Astrocyte of the cerebellum (primary cell): ENCODE results near the gene CASP8.
A peak's percentile ranks its signal among the peaks of the same experiment; 100 is the strongest.

Experiments
- DNase-seq: peaks from one replicate; pipeline ENCODE4 v3.0.0-alpha.2; 2011; ENCODE audit warnings: low read depth
- H3K4me3 ChIP-seq: 2 replicates; pipeline ENCODE4 v1.5.1; 2011; ENCODE audit warnings: mild to moderate bottlenecking, low read depth, low read length, moderate library complexity
- CTCF ChIP-seq: IDR thresholded peaks from 2 replicates; pipeline ENCODE4 v1.5.1; 2012; ENCODE audit warnings: low read length, low read depth, moderate library complexity, mild to moderate bottlenecking; ENCODE audit errors: missing control alignments
- in situ Hi-C: cut with HindIII; loops from 2 replicates; pipeline ENCODE4 v1.10.0; 2017; ENCODE audit warnings: low sequenced_read_pairs

CASP8 gene

GRCh38 chr2:201244829-201245228, 15.5 kb upstream of the CASP8 start:
- no peak for DNase-seq
- H3K4me3 ChIP-seq = no peak overlapping the region
- in situ Hi-C loops = no loop called here
- no peak for TF ChIP-seq CTCF

DNA sequence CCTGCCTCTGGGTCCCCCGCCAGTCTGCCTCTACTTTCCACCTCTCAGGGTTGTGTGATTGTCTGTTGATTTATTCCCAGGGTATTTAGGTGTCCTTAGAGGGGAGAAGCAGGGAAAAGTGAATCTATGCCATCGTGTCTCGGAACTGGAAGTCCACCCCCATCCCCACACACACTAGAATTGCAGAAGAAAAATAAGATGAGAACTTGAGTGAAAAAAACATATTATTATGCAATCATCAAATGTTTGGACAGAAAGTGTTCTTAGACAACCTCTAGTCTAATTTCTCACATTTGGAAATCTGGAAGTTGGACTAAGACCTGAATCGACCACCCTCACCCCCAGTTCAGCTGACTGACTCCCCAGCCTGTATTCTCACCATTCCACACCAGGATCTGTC, 14.1 kb upstream of the CASP8 start:
- DNase-seq = no peak
- H3K4me3 ChIP-seq = no peak overlapping the region
- in situ Hi-C loops = no loop called here
- no peak for TF ChIP-seq CTCF

GRCh38 chr2:201248288-201248844, 12.0 kb upstream of the CASP8 start:
- no peak for DNase-seq
- in situ Hi-C loops = no loop called here

DNA sequence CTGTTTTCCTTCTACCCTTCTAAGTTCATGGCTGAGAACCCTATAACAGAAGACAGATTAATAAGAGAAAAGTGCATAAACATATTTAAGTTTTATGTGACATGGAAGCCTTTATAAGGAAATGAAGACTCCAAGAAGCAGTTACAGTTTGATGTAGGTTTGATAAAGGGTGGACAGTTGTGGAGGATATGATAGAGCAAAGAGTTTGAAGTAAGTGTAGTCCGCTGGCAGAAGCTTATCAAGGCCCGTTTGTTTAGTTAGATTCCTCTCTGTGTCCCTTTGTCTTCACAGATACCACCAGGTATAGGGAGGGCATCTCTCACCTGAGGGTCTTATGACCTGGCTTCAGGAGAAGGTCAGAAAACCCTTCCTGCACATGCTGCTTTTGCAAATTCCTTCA, 10.4 kb upstream of the CASP8 start:
- no peak overlapping the region for H3K4me3 ChIP-seq
- no peak for DNase-seq
- no peak for TF ChIP-seq CTCF
- in situ Hi-C loops = loop anchor here (10.0 kb wide), 1 partner anchor 115 kb away; no protein-coding TSS in a partner anchor

More at GRCh38 chr2:201248288-201248844, 12.0 kb upstream of the CASP8 start:
- no peak for TF ChIP-seq CTCF
- no peak overlapping the region for H3K4me3 ChIP-seq

GRCh38 chr2:201250741-201251140, 9.6 kb upstream of the CASP8 start:
- H3K4me3 ChIP-seq = no peak overlapping the region
- TF ChIP-seq CTCF = no peak
- no peak for DNase-seq
- in situ Hi-C loops = loop anchor here (10.0 kb wide), 1 partner anchor 114 kb away; no protein-coding TSS in a partner anchor

DNA sequence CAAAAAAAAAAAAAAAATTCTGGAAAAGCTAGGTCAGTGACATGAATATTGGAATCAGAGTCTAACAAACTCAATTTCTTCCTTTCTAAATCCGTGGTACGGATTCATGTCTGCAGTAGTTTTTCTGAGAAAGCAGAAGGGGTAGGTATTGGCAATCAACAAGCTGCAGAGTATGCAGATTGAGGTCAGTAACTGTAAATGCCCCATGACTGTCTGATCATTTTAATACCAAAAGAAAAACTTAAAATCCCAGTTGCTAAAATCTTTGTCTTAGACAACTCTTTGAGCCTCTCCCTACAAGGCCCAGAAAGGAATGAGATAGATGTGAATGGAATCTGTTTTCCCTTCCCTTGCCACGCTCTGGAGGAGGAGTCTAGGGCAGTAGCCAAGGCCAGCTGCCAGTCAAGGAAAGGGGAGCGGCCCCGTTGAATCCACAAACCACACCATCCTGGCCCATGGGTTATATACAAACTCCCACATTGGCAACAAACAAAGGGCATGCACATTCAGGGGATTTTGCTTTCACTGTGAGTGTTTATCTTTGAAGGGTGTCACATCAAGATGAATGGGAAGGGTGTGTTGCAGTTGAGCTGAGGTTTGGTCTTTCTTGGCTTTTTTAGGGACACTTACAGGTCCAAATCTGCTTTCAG, 6.1 kb upstream of the CASP8 start:
- DNase-seq = peak; percentile 13
- no peak for TF ChIP-seq CTCF
- in situ Hi-C loops = loop anchor here (10.0 kb wide), 1 partner anchor 111 kb away; no protein-coding TSS in a partner anchor
- no peak overlapping the region for H3K4me3 ChIP-seq
